GM12801 (cell line): ENCODE measurements around the gene TMEM248.

Experiments
- TF ChIP-seq, protein P1 (sequence below): IDR thresholded peaks from one replicate; pipeline ENCODE4 v1.5.1; 2011; ENCODE audit warnings: control low read depth; ENCODE audit not compliant: insufficient read length; ENCODE audit errors: extremely low read depth

Gene TMEM248

GRCh38 chr7:66950311-66950710 lies 29.3 kb downstream of the TMEM248 start:
- TF ChIP-seq, protein P1, sequence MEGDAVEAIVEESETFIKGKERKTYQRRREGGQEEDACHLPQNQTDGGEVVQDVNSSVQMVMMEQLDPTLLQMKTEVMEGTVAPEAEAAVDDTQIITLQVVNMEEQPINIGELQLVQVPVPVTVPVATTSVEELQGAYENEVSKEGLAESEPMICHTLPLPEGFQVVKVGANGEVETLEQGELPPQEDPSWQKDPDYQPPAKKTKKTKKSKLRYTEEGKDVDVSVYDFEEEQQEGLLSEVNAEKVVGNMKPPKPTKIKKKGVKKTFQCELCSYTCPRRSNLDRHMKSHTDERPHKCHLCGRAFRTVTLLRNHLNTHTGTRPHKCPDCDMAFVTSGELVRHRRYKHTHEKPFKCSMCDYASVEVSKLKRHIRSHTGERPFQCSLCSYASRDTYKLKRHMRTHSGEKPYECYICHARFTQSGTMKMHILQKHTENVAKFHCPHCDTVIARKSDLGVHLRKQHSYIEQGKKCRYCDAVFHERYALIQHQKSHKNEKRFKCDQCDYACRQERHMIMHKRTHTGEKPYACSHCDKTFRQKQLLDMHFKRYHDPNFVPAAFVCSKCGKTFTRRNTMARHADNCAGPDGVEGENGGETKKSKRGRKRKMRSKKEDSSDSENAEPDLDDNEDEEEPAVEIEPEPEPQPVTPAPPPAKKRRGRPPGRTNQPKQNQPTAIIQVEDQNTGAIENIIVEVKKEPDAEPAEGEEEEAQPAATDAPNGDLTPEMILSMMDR: no peak

DNA sequence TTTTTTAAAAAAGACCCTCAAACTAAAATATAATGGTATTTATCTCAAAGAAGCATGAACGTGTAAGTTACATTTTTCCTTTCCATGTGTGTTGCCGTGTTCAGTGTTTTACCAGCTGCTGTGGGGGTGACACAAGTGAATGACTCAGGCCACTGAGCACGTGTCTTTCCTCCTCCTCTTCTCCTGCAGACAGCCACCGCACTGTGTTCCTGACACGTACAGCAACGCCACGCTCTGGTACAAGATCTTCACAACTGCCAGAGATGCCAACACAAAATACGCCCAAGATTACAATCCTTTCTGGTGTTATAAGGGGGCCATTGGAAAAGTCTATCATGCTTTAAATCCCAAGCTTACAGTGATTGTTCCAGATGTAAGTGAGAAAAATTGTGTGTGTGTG lies 29.7 kb downstream of the TMEM248 start:
- TF ChIP-seq, protein P1: no peak

DNA sequence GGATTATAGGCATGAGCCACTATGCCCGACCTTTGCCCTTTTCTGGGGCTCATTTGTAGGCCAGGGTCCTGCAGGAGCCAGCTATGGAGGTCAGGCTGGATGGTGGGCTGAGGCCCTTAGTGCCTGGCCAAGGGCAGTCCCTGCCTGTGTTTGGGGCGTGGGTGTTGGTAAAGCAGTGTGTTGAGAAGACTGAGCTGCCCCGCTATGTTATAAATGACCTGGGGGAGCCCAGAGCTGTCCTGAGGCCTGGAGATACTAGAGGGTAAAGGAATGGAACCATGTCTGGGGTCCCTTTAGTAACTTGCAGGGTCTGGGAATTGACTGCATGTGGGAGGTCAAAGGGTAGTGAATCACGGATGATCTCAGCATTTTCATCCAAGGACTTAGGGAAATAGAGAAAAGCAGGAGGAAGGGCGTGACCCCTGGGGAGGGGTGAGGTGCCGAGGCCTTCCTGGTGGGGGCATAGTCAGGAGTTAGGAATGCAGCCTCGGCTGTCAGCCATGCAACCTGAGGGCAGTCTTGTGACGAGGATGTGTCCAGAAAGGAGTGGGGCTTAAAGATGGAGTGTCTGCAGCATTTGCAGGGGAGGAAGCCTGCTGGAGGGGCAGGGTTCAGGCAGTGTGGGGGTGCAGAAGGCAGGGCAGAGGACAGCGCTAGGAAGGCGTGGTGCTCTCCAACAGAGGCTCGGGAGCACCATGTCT lies 31.5 kb downstream of the TMEM248 start:
- TF ChIP-seq, protein P1: no peak

DNA sequence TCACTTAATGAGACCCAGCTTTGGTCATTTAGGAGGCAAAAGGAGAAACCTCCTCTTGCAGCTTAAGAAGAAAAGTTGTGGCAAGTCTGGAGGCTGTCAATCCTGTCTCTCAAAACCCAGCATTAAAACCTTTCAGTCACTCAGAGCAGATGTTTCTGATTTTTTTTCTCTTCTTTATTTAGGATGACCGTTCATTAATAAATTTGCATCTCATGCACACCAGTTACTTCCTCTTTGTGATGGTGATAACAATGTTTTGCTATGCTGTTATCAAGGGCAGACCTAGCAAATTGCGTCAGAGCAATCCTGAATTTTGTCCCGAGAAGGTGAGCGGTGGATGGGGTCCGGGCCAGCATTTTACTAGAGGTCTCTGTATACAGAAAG lies 32.0 kb downstream of the TMEM248 start:
- TF ChIP-seq, protein P1: no peak

GRCh38 chr7:66957595-66958290 lies 36.7 kb downstream of the TMEM248 start:
- TF ChIP-seq, protein P1: no peak

DNA sequence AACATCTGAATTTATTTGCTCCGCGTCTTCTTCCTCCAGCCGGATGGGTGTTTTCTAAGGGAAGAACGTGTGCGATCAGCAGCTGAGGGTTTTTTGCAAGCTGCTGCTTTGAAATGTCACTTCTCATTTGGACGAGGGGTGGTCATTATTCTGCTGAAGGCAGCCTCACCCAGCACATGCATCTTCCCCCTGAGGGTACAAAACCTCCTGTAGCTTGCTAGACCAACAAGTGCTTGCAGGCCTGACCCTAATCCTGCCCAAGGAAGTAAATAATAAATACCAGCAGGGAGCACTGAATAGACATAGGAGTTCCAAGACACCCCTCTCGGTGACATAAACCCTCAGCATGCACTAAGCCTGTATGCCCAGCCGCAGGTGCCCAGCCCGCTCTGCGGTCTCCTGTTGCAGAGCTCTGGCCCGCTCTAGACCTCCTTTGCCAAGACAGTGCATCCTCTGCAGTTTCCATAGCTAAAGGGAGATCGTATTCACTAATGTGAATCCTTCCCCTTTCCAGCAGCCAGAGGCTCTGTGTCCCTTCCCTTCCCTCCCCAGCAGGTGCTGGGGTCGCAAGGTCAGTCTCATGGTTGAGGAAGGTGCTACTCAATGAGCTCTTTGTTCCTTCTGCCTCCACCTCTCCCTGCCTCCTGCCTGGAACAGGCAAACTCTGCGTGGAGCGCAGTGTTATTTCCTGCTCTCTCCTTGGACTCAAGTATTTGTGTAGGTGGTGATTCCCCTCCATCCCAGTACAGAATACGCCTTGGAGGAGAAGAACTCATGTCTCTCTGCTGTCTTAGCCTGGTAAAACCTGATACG lies 37.7 kb downstream of the TMEM248 start:
- TF ChIP-seq, protein P1: no peak

GRCh38 chr7:66960192-66960591 lies 39.2 kb downstream of the TMEM248 start:
- TF ChIP-seq, protein P1: no peak
